GM23338 (cell line): ENCODE results near the gene TOR1AIP2.

Source experiments
- CTCF ChIP-seq, 2 experiments: fragments of 200-600 bp in 1 of 2; sonication (generic) in 1 of 2; conservative IDR thresholded peaks; 2 replicates each; pipeline versions ENCODE4 v1.5.1 to v1.6.1; 2016 to 2017; ENCODE audit warnings: antibody characterized with exemption in 2 of 2, low read depth in 2 of 2, mild to moderate bottlenecking in 2 of 2, moderate library complexity in 1 of 2
- EZH2 ChIP-seq: fragments of 200-600 bp; sonication (generic); IDR thresholded peaks from one replicate; pipeline ENCODE4 v1.8.0; 2017; ENCODE audit warnings: antibody characterized with exemption, mild to moderate bottlenecking, low read depth; ENCODE audit not compliant: unreplicated experiment
- EZH2phosphoT487 ChIP-seq: fragments of 200-600 bp; sonication (generic); IDR thresholded peaks from one replicate; pipeline ENCODE4 v1.8.1; 2018; ENCODE audit warnings: antibody characterized with exemption; ENCODE audit not compliant: unreplicated experiment

- no peak for TF ChIP-seq CTCF (conservative IDR thresholded peaks at IDR 0.05; ENCODE audit: low read depth in 2 of 2)
- no peak for TF ChIP-seq EZH2
- TF ChIP-seq EZH2phosphoT487 = no peak
Observed at GRCh38 chr1:179822065-179822464, 55.5 kb downstream of the TOR1AIP2 start.
